Measurements from ENCODE around the gene ETNK1.

GRCh38 chr12:22627371-22627770, 2.4 kb downstream of the ETNK1 start:
- TF ChIP-seq EP300 (IDR thresholded peaks at IDR 0.05; ENCODE audit: borderline replicate concordance in 1 of 2, low read depth in 1 of 2, low read length in 1 of 2): no peak
- TF ChIP-seq CTCF (IDR thresholded peaks at IDR 0.05): no peak
- TF ChIP-seq MAX (IDR thresholded peaks at IDR 0.05; ENCODE audit: low read depth): no peak
- no peak for TF ChIP-seq MEF2A (IDR thresholded peaks at IDR 0.05; ENCODE audit: borderline replicate concordance, low read depth)
- no peak for TF ChIP-seq POLR2AphosphoS5 (IDR thresholded peaks at IDR 0.05; ENCODE audit: low read depth, low read length)
- no peak for TF ChIP-seq JUND (IDR thresholded peaks at IDR 0.05)
- no peak for TF ChIP-seq MXI1 (IDR thresholded peaks at IDR 0.05; ENCODE audit: low read depth, low read length)
- TF ChIP-seq REST (IDR thresholded peaks at IDR 0.05; ENCODE audit: low read depth, low read length): no peak
- no peak for TF ChIP-seq RAD21 (IDR thresholded peaks at IDR 0.05; ENCODE audit: low read length)

Data from SK-N-SH (cell line).